Osteoblast (primary cell): Measurements from ENCODE around the gene DRD2. TPM values are rescaled to one million over a fixed set of nuclear protein-coding genes. Genes with fewer than 3 reads are reported as not detected.
A peak's percentile ranks its signal among the peaks of the same experiment; 100 is the strongest.

ENCODE experiments used
- DNase-seq: peaks from one replicate; pipeline ENCODE4 v3.0.0; 2011; ENCODE audit warnings: low spot score, mixed read lengths; ENCODE audit not compliant: insufficient read length; ENCODE audit errors: missing footprints
- H2AFZ ChIP-seq: 2 replicates; pipeline ENCODE4 v1.6.0; 2011; ENCODE audit warnings: mild to moderate bottlenecking, low read length
- H3K27ac ChIP-seq: 2 replicates; pipeline ENCODE4 v1.5.1; 2011; ENCODE audit warnings: mild to moderate bottlenecking, low read depth, low read length, moderate library complexity
- H3K27me3 ChIP-seq: 2 replicates; pipeline ENCODE4 v1.6.0; 2012; ENCODE audit warnings: mild to moderate bottlenecking, control low read depth, inconsistent platforms, low read length, moderate library complexity; ENCODE audit not compliant: insufficient read depth
- H3K36me3 ChIP-seq: 2 replicates; pipeline ENCODE4 v1.5.1; 2011; ENCODE audit warnings: mild to moderate bottlenecking, low read length, control low read depth, moderate library complexity; ENCODE audit not compliant: insufficient read depth
- H3K4me1 ChIP-seq: 2 replicates; pipeline ENCODE4 v1.5.1; 2011; ENCODE audit warnings: mild to moderate bottlenecking, low read length, control low read depth, moderate library complexity; ENCODE audit not compliant: insufficient read depth
- H3K4me2 ChIP-seq: 2 replicates; pipeline ENCODE4 v1.6.0; 2011; ENCODE audit warnings: mild to moderate bottlenecking, low read length; ENCODE audit not compliant: insufficient read depth
- H3K4me3 ChIP-seq: fragments of 200-600 bp; sonication (generic); 3 replicates; pipeline ENCODE4 v1.5.1; 2012; ENCODE audit warnings: mild to moderate bottlenecking, low read length, inconsistent platforms; ENCODE audit not compliant: insufficient read depth
- H3K79me2 ChIP-seq: 2 replicates; pipeline ENCODE4 v1.6.0; 2012; ENCODE audit warnings: mild to moderate bottlenecking, low read length, control low read depth, inconsistent platforms; ENCODE audit not compliant: insufficient read depth
- H3K9me3 ChIP-seq: 2 replicates; pipeline ENCODE4 v1.5.1; 2011; ENCODE audit warnings: low read depth, low read length, control low read depth
- H4K20me1 ChIP-seq: 2 replicates; pipeline ENCODE4 v1.6.0; 2012; ENCODE audit warnings: mild to moderate bottlenecking, low read length, control low read depth; ENCODE audit not compliant: insufficient read depth
- CTCF ChIP-seq: IDR thresholded peaks from 2 replicates; pipeline ENCODE4 v1.5.1; 2011; ENCODE audit warnings: mild to moderate bottlenecking, low read depth, low read length, moderate library complexity; ENCODE audit errors: extremely low read depth
- total RNA-seq: library from RNA; depleted of rRNA; stranded (reverse); fragments of >200 nt; gene quantifications from 2 replicates; pipeline ENCODE4 v1.2.3, GENCODE V29; 2012

The DRD2 gene
- total RNA-seq, 1 donor: 0.36 TPM

GRCh38 chr11:113385749-113386148 is 89.4 kb downstream of the DRD2 start:
- Histone ChIP-seq H2AFZ (no peak overlapping the region), H3K36me3 (no peaks in the 10 kb centered on the region), H3K4me2 (no peak overlapping the region), H3K4me3 (no peak overlapping the region), H3K4me1 (peaks cover 6% of the 10 kb centered on the region), H3K79me2 (no peaks in the 10 kb centered on the region), H4K20me1 (no peaks in the 10 kb centered on the region), H3K27ac (no peak overlapping the region), H3K9me3 (no peaks in the 10 kb centered on the region), H3K27me3 (peaks cover 36% of the 10 kb centered on the region)
- peak; percentile 41 for DNase-seq
- no peak for TF ChIP-seq CTCF

GRCh38 chr11:113384551-113384950 is 90.6 kb downstream of the DRD2 start:
- Histone ChIP-seq H3K4me2 (no peak overlapping the region), H3K27ac (no peak overlapping the region)

GRCh38 chr11:113382121-113382520 is 93.1 kb downstream of the DRD2 start:
- Histone ChIP-seq H2AFZ (no peak overlapping the region), H3K36me3 (no peaks in the 10 kb centered on the region), H3K4me1 (peaks cover 19% of the 10 kb centered on the region), H3K9me3 (no peaks in the 10 kb centered on the region), H3K4me2 (no peak overlapping the region), H3K79me2 (no peaks in the 10 kb centered on the region), H3K27me3 (peaks cover 5% of the 10 kb centered on the region), H4K20me1 (no peaks in the 10 kb centered on the region), H3K4me3 (no peak overlapping the region), H3K27ac (no peak overlapping the region)
- no peak for DNase-seq
- TF ChIP-seq CTCF: no peak

More at GRCh38 chr11:113384551-113384950, 90.6 kb downstream of the DRD2 start:
- Histone ChIP-seq H3K9me3 (no peaks in the 10 kb centered on the region), H4K20me1 (no peaks in the 10 kb centered on the region), H3K79me2 (no peaks in the 10 kb centered on the region), H3K4me3 (no peak overlapping the region), H2AFZ (no peak overlapping the region), H3K36me3 (no peaks in the 10 kb centered on the region), H3K4me1 (peaks cover 6% of the 10 kb centered on the region), H3K27me3 (peaks cover 29% of the 10 kb centered on the region)
- no peak for TF ChIP-seq CTCF
- peak; percentile 91 for DNase-seq

GRCh38 chr11:113378692-113379091 is 96.5 kb downstream of the DRD2 start:
- H3K9me3 ChIP-seq: no peaks in the 10 kb centered on the region
- H3K36me3 ChIP-seq: no peaks in the 10 kb centered on the region
- H4K20me1 ChIP-seq: no peaks in the 10 kb centered on the region
- H3K4me3 ChIP-seq: no peak overlapping the region
- H3K27ac ChIP-seq: no peak overlapping the region
- no peak for DNase-seq
- no peaks in the 10 kb centered on the region for H3K79me2 ChIP-seq
- H3K4me1 ChIP-seq: peaks cover 12% of the 10 kb centered on the region
- no peaks in the 10 kb centered on the region for H3K27me3 ChIP-seq
- no peak for TF ChIP-seq CTCF
- no peak overlapping the region for H3K4me2 ChIP-seq
- H2AFZ ChIP-seq: no peak overlapping the region
